NOMO-1 (cell line): Measurements from ENCODE around the gene AVEN.
"Not testable (repeated sequence)": the region's sequence is repeated elsewhere in the genome, so short reads cannot be mapped to it uniquely, and the experiment has no call there.

Experiments used
- DNase-seq, 2 experiments: peaks; one replicate each; lab custom pipeline; 2025; ENCODE audit not compliant: unreplicated experiment in 2 of 2; lab: John Stamatoyannopoulos, UW

The AVEN gene

DNA sequence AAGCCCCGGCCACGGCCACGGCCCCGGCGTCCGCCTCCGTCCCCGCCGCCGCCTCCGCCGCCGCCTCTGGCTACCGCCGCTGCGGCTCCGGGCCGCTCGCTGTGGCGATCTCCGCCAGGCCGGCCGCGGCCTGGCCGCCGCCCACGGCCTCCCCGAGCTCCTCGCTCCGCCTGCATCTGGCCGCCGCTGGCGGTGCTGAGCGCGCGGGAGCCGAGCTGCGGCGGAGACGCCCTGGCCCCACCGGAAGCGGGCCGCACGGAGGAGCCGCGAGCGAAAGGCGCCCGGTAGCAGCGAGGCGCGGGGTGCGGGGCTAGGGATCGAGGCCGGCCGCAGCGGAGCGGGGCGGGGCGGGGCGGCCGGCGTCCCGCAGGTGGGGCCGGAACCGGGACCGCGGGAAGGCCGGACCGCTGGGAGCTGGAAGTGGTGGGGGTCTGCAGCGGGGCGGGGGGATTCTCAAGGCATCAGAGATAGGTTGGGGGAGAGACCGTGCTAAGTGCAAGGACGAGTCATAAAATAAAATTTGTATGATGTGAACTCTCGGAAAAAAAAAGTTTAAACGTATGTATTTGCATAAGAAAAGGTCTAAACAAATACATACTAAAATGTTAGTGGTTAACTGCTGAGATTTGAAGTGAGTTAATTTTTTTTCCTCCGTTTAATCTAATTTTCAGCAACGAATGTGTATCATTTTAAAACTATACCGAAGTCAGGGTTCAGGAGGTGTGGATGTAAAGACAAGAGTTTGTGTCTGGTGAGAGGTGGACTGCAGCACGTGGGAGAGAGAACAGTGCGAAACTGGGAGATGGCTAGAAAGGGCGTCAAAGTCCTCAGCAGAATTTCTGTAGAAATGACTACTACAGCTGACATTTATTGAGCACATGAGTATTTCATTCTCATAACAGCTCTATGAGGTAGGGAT is at the start of gene AVEN:
AVEN (minus strand) TSS at position 334 of the 919 bp plus-strand sequence; CDS start at position 176, 158 bp downstream.
- DNase-seq: peak; percentile 47 to 59

GRCh38 chr15:34085746-34086145 is 46.7 kb upstream of the AVEN start:
- DNase-seq: no peak

DNA sequence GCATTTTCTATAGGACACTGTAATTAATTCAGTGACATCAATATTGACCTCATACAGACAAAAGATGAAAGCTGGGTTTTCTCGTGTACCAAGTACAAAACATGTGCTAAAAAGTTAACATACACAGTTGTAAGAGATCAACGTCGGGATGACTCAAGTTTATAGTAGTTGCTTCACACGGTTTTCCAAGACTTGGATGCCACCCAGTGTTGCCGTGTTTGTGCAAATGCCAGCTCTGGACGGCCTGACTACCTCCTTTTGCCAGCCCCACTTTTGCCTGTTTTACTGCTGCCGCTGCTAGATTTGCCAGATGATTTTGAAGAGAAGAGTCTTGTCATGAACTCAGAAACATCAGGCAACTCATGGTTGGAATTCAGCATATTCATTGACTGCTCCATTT is 45.1 kb upstream of the AVEN start:
- DNase-seq: no peak

DNA sequence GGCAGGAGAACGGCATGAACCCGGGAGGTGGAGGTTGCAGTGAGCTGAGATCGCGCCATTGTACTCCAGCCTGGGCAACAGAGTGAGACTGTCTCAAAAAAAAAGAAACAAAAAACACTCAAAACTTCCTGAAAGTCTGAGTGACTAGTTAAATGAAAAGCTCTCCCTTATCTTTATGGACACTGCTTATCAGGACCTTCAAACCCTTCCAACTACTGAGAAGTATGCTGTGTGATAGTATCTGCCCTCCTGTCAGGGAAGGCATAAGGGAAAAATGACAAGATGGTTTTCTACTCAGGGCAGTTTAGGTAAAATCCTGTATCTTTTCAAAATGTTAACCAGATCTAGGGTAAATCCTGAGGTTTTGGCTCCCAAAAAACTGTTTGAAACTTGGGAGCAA is 40.9 kb upstream of the AVEN start:
- no peak for DNase-seq

DNA sequence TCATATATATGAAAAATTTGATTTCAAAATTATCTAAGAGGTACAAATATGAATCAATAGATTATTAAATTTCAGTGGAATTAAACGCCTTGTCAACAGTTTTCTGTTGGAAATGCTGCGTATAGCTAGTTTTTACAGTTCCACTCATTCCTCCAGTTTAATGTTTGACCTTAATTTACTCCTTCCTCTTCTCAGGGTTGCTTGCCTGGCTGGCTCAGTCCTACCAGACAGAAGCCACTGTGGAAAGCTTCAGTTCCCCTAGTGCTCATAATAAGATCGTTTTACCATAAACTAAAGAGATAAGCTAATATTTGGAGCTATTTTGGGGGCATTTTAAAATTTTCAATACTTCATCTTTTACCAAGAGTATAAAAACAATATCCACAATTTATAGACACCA is 39.9 kb upstream of the AVEN start:
- no peak for DNase-seq

DNA sequence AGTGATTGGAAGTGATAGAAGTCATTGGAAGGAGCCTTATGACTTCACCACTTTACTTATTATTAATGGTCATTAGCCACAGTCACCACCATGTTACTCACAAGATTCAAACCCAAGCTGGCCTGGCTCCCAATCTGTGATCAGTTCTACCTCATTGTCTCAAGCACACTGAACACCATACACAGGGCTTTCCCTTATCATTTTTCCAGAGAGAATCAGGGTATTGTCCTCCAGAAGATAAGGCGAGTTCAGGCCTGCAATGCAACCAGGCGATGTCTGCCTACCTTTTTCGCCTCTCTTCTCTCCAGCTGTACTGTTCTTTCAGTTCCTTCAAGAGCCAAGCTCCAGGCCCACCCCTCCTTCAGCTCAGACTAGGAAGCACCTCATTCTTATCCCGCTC is 37.8 kb upstream of the AVEN start:
- no peak for DNase-seq

DNA sequence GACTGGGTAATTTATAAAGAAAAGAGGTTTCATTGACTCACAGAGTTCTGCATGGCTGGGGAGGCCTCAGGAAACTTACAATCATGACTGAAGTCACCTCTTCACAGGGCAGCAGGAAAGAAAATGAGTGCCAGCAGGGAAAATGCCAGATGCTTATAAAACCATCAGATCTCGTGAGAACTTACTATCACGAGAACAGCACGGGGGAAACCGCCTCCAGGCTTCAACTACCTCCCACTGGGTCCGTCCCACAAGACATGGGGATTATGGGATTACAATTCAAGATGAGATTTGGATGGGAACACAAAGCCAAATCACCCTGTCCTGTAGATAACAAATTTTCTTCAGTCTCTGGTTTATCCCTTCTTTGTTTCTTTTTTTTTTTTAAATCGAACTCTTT is 31.0 kb upstream of the AVEN start:
- DNase-seq: no peak

DNA sequence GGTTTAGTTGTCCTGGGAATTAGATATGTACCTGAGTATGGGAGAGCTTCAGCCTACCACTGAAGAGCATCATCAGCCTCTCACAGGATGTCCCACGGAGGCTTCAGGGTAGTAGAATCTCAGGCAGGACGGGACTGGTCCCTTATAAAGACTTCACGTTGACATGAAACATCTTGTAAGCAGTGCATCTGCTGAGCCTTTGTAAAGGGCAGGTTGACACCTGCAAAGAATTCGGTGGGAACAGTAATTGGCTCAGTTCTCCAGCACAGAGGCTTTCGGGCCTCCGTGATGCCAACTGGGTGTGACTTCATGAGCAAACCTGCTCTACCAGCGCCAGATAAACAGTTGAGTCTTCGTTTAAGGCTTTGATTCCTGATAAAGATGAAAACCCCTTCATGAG is 26.9 kb upstream of the AVEN start:
- DNase-seq: no peak

DNA sequence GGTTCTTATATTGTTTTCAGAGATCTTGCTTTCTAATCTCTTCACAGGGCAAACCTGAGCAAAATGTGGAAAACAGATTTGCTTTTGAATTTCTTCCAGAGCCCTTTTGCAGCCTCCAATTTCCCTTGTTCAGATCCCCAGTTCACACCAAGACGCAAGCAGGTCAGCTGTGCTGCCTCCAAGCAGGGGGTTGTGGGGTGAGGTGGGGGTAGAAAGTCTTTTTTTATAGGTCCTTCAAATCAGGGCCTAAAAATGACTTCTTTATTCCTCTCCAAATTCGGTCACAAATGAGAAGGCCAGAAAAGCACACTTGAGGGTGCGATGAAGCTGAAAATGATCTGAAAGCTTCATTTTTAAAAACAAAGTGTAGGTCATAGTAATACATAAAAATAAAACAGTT is 26.3 kb upstream of the AVEN start:
- DNase-seq: no peak

- no peak for DNase-seq
Observed at GRCh38 chr15:34064438-34064837, 25.4 kb upstream of the AVEN start.

- no peak for DNase-seq
Observed at GRCh38 chr15:34059946-34060345, 20.9 kb upstream of the AVEN start.

- no peak for DNase-seq
Observed at GRCh38 chr15:34059476-34059875, 20.5 kb upstream of the AVEN start.

DNA sequence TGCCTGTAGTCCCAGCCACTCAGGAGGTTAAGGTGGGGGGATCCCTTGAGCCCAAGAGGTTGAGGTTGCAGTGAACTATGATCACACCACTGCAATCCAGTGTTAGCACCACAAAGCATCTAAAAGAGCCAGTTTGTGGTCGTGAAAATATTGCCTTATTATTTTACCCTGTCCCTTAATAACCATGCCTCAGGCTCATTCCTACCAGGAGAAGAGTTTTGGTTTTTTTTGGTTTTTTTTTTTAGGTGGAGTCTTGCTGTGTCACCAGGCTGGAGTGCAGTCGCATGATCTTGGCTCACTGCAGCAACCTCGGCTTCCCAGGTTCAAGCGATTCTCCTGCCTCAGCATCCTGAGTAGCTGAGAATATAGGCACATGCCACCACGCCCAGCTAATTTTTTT is 17.9 kb upstream of the AVEN start:
- DNase-seq: no peak

DNA sequence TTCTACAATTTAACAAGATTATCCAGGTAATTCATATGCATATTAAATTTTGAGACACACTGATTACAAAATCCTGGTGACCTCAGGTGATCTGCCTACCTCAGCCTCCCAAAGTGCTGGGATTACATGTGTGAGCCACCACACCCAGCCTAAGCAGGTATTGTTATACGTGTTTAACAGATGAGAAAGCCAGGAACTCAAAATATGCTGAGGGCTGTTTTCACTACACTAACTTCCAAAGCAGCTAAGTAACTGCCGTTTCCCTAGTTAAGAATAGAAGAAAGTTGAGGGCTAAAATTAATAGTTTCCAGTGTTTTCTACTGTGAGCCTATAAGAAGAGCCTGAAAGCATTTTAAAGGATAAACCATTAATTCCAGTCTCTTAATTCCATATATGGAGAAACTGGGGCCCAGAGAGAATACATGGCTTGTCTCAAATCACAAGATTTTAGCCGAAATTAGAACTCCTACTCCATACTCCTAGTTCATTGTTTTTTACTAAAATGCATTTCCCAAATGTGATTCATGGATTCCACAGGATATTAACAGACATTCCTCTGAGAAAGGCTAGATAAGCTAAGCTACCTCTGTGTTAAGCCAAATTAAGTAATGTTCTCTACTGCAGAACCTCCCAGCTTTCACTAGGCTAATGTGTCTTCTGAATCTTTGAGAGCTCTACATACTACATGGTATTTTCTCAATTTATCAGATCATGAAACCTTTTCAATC is 17.0 kb upstream of the AVEN start:
- no peak for DNase-seq

DNA sequence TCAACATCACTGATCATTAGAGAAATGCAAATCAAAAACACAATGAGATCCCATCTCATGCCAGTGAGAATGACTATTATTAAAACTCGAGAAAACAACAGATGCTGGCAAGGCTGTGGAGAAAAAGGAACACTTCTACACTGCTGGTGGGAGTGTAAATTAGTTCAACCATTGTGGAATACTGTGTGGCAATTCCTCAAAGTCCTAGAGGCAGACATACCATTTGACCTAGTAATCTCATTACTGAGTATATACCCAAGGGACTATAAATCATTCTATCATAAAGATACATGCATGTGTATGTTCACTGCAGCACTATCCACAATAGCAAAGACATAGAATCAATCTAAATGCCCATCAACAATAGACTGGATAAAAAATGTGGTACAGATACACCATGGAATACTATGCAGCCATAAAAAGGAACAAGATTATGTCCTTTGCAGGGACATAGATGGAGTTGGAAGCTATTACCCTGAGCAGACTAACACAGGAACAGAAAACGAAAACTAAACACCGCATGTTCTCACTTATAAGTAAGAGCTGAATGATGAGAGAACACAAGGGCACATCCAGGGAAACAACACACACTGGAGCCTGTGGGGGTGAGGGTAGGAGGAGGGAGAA is 15.2 kb upstream of the AVEN start:
- no peak for DNase-seq

DNA sequence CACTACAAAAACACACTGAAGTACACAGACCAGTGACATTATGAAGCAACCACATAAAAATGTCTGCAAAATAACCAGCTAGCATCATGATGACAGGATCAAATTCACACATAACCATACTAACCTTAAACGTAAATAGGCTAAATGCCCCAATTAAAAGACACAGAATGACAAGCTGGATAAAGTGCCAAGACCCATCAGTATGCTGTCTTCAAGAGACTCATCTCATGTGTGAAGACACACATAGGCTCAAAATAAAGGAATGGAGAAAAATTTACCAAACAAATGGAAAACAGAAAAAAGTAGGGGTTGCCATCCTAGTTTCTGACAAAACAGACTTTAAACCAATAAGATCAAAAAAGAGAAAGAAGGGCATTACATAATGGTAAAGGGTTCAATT is 11.4 kb upstream of the AVEN start:
- not testable (repeated sequence) for DNase-seq

DNA sequence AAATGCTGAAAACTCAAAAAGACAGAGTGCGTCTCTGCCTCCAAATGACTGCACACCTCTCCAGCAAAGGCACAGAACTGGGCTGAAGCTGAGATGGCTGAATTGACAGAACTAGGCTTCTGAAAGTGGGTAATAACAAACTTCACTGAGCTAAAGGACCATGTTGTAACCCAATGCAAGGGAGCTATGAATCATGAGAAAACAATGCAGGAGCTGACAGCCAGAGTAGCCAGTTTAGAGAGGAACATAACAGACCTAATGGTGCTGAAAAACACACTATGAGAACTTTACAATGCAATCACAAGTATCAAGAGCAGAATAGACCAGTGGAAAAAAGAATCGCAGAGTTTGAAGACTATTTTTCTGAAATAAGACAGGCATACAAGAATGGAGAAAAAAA is 10.1 kb upstream of the AVEN start:
- DNase-seq: no peak

GRCh38 chr15:34047893-34048775 is 9.1 kb upstream of the AVEN start:
- no peak for DNase-seq

DNA sequence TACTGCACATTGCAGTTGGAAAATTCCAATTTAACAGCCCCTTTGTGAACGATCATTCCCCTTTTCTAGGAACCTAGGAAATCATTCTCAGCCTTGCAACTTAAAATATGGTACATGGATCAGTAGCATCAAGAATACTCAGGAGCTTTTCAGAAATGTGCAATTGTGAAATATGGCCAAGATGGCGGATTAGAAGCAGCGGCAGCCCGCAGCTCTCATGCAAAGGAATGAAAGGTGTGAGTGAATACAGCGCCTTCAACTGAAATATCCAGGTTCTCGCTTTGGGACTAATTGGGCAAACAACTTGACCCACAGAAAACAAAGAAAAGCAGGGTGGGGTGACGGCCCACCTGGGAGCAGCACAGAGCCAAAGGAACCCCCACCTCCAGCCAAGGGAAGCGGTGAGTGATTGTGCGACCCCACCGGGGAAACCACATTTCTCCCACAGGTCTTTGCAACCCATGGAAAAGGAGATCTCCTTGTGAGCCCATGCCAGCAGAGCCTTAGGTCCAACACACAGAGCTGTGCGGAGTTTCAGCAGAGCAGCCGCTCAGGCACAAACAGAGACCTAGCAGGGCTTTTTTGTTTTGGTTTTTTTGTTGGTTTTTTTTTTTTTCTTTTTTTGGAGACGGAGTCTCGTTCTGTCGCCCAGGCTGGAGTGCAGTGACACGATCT is 7.6 kb upstream of the AVEN start:
- DNase-seq: no peak

GRCh38 chr15:34043813-34044212 is 4.8 kb upstream of the AVEN start:
- DNase-seq: no peak
